Nucleus accumbens (tissue), 56 donors: ENCODE results near the gene ITGA3.

Source experiments
- DNase-seq, 56 donors: peaks; one replicate each; lab custom pipeline; 2025; lab: John Stamatoyannopoulos, UW

The ITGA3 gene

DNA sequence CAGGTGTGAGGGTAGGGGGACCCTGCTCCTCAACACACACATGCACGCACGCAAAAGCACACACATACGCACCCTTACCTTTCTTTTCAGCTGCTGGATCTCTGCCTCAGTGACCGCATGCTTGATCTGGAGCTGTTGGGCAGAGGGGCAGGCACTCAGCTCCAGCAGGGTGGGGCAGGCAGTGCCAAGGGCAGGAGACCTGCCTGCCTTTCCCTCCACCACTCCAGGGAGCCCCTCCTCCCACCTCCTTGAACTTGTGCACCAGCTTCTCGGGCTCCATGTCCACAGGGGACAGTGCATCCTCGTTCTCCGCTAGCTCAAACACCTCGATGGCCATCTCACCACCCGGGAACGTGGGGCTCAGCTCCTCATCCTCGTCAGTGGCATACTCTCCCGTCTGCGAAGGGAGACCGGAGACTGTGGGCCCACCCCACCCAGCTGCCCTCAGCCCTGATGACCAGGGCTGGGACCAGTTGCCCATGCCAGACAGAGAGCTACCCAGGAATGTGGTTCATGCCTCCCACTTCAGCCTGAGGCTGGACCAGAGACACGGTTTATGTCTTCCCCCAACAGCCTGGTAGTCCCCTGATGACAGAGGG, 83.4 kb downstream of the ITGA3 start:
- DNase-seq: no peak
